ENCODE results near the gene GABBR2. TPM values are rescaled to one million over a fixed set of nuclear protein-coding genes. Genes with fewer than 3 reads are reported as not detected.
A peak's percentile ranks its signal among the peaks of the same experiment; 100 is the strongest.

The GABBR2 gene
- total and polyA plus RNA-seq, 4 donors: 0.39 TPM; not detected in 3

GRCh38 chr9:98577446-98577845 lies 131.3 kb downstream of the GABBR2 start:
- DNase-seq: no peak
- peaks cover 0 to 1% of the 10 kb centered on the region in 2 donors for H3K27me3 ChIP-seq (ENCODE audit: control insufficient read depth in 1 of 2, insufficient read depth in 2 of 2, low read length in 1 of 2)

DNA sequence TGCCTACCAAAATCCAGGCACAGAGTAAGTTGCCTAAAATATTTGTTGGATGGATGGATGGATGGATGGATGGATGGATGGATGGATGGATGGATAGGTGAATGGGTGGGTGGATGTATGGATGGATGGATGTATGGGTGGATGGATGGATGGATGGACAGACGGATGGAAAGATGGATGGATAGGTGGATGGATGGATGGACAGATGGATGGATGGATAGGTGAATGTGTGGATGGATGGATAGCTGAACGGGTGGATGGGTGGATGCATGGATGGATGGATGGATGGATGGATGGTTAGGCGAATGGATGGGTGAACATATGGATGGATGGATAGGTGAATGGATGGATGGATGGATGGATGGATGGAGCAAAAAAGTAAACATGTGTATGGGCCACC lies 131.9 kb downstream of the GABBR2 start:
- no peak overlapping the region for H3K4me3 ChIP-seq (ENCODE audit: low read length in 2 of 2)
- peaks cover 0 to 1% of the 10 kb centered on the region in 2 donors for H3K27me3 ChIP-seq (ENCODE audit: control insufficient read depth in 1 of 2, insufficient read depth in 2 of 2, low read length in 1 of 2)
- no peak for DNase-seq
- no peak overlapping the region for H3K27ac ChIP-seq (ENCODE audit: low read depth in 1 of 2, low read length in 2 of 2)
- no peaks in the 10 kb centered on the region for H3K4me1 ChIP-seq (ENCODE audit: control insufficient read depth in 1 of 2, insufficient read depth in 2 of 2, low read length in 2 of 2)
- no peaks in the 10 kb centered on the region for H3K9me3 ChIP-seq (ENCODE audit: control insufficient read depth, low read length)
- no peak for ATAC-seq (ENCODE audit: low FRiP score)
- no peaks in the 10 kb centered on the region for H3K36me3 ChIP-seq (ENCODE audit: control insufficient read depth in 1 of 2, insufficient read depth in 2 of 2, low read length in 1 of 2)
- intact Hi-C loops (cut with DNase I): no loop called here
- 92% methylated on average over 3 of the region's 3 CpGs for WGBS, 2 donors

More at GRCh38 chr9:98577446-98577845, 131.3 kb downstream of the GABBR2 start:
- Histone ChIP-seq H3K4me1 (ENCODE audit: control insufficient read depth in 1 of 2, insufficient read depth in 2 of 2, low read length in 2 of 2) (no peaks in the 10 kb centered on the region), H3K36me3 (ENCODE audit: control insufficient read depth in 1 of 2, insufficient read depth in 2 of 2, low read length in 1 of 2) (no peaks in the 10 kb centered on the region), H3K27ac (ENCODE audit: low read depth in 1 of 2, low read length in 2 of 2) (no peak overlapping the region), H3K9me3 (ENCODE audit: control insufficient read depth, low read length) (no peaks in the 10 kb centered on the region), H3K4me3 (ENCODE audit: low read length in 2 of 2) (no peak overlapping the region)
- ATAC-seq (ENCODE audit: low FRiP score): no peak
- intact Hi-C loops (cut with DNase I): no loop called here
- WGBS, 2 donors: 71 to 91% methylated on average over 3 of the region's 3 CpGs

DNA sequence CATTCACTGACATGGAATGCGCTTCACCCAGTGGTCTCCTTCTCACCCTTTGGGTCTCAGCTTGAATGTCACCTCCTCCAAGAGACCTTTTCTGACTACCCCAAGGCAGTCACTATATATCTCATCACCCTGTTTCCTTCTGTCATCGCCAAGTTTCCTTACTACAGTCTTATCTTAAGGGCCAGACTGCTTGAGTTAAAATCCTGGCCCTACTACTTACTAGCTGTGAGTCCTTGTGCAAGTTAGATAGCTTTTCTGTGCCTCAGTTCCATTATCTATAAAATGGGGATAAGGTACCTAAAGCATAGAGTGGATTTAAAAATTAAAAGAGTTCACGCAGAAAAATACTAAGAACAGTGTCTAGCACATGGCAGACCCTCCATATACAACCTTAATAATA lies 132.4 kb downstream of the GABBR2 start:
- H3K36me3 ChIP-seq (ENCODE audit: control insufficient read depth in 1 of 2, insufficient read depth in 2 of 2, low read length in 1 of 2): no peaks in the 10 kb centered on the region
- H3K4me3 ChIP-seq (ENCODE audit: low read length in 2 of 2): no peak overlapping the region
- no peaks in the 10 kb centered on the region for H3K9me3 ChIP-seq (ENCODE audit: control insufficient read depth, low read length)
- intact Hi-C loops (cut with DNase I): no loop called here
- no peak for ATAC-seq (ENCODE audit: low FRiP score)
- H3K27ac ChIP-seq (ENCODE audit: low read depth in 1 of 2, low read length in 2 of 2): no peak overlapping the region
- peaks cover 0 to 1% of the 10 kb centered on the region in 2 donors for H3K27me3 ChIP-seq (ENCODE audit: control insufficient read depth in 1 of 2, insufficient read depth in 2 of 2, low read length in 1 of 2)
- WGBS, 2 donors: 90 to 93% methylated on average over 3 of the region's 3 CpGs
- no peak for DNase-seq
- no peaks in the 10 kb centered on the region for H3K4me1 ChIP-seq (ENCODE audit: control insufficient read depth in 1 of 2, insufficient read depth in 2 of 2, low read length in 2 of 2)

- Histone ChIP-seq H3K27ac (ENCODE audit: low read depth in 1 of 2, low read length in 2 of 2) (no peak overlapping the region), H3K36me3 (ENCODE audit: control insufficient read depth in 1 of 2, insufficient read depth in 2 of 2, low read length in 1 of 2) (no peaks in the 10 kb centered on the region), H3K27me3 (ENCODE audit: control insufficient read depth in 1 of 2, insufficient read depth in 2 of 2, low read length in 1 of 2) (peaks cover 0 to 1% of the 10 kb centered on the region in 2 donors), H3K9me3 (ENCODE audit: control insufficient read depth, low read length) (no peaks in the 10 kb centered on the region), H3K4me1 (ENCODE audit: control insufficient read depth in 1 of 2, insufficient read depth in 2 of 2, low read length in 2 of 2) (no peaks in the 10 kb centered on the region), H3K4me3 (ENCODE audit: low read length in 2 of 2) (no peak overlapping the region)
- WGBS, 2 donors: 66 to 78% methylated on average over 13 of the region's 13 CpGs
- intact Hi-C loops (cut with DNase I): no loop called here
- ATAC-seq (ENCODE audit: low FRiP score) (peak; percentile 19), DNase-seq (no peak)
Observed at GRCh38 chr9:98575379-98576346, 133.1 kb downstream of the GABBR2 start.

- no peak overlapping the region for H3K4me3 ChIP-seq (ENCODE audit: low read length in 2 of 2)
- peaks cover 0 to 1% of the 10 kb centered on the region in 2 donors for H3K27me3 ChIP-seq (ENCODE audit: control insufficient read depth in 1 of 2, insufficient read depth in 2 of 2, low read length in 1 of 2)
- no peaks in the 10 kb centered on the region for H3K4me1 ChIP-seq (ENCODE audit: control insufficient read depth in 1 of 2, insufficient read depth in 2 of 2, low read length in 2 of 2)
- ATAC-seq (ENCODE audit: low FRiP score) (no peak), DNase-seq (no peak)
- H3K36me3 ChIP-seq (ENCODE audit: control insufficient read depth in 1 of 2, insufficient read depth in 2 of 2, low read length in 1 of 2): no peaks in the 10 kb centered on the region
- no peak overlapping the region for H3K27ac ChIP-seq (ENCODE audit: low read depth in 1 of 2, low read length in 2 of 2)
- 93 to 95% methylated on average over 5 of the region's 5 CpGs for WGBS, 2 donors
- intact Hi-C loops (cut with DNase I): no loop called here
- H3K9me3 ChIP-seq (ENCODE audit: control insufficient read depth, low read length): no peaks in the 10 kb centered on the region
Observed at GRCh38 chr9:98573749-98574278, 134.9 kb downstream of the GABBR2 start.

GRCh38 chr9:98572796-98573195 lies 135.9 kb downstream of the GABBR2 start:
- intact Hi-C loops (cut with DNase I): no loop called here
- no peak for ATAC-seq (ENCODE audit: low FRiP score)
- Histone ChIP-seq H3K27me3 (ENCODE audit: control insufficient read depth in 1 of 2, insufficient read depth in 2 of 2, low read length in 1 of 2) (peaks cover 0 to 1% of the 10 kb centered on the region in 2 donors), H3K36me3 (ENCODE audit: control insufficient read depth in 1 of 2, insufficient read depth in 2 of 2, low read length in 1 of 2) (no peaks in the 10 kb centered on the region), H3K27ac (ENCODE audit: low read depth in 1 of 2, low read length in 2 of 2) (no peak overlapping the region), H3K9me3 (ENCODE audit: control insufficient read depth, low read length) (no peaks in the 10 kb centered on the region), H3K4me3 (ENCODE audit: low read length in 2 of 2) (no peak overlapping the region), H3K4me1 (ENCODE audit: control insufficient read depth in 1 of 2, insufficient read depth in 2 of 2, low read length in 2 of 2) (no peaks in the 10 kb centered on the region)
- WGBS, 2 donors: 86% methylated on average over 7 of the region's 7 CpGs
- no peak for DNase-seq

DNA sequence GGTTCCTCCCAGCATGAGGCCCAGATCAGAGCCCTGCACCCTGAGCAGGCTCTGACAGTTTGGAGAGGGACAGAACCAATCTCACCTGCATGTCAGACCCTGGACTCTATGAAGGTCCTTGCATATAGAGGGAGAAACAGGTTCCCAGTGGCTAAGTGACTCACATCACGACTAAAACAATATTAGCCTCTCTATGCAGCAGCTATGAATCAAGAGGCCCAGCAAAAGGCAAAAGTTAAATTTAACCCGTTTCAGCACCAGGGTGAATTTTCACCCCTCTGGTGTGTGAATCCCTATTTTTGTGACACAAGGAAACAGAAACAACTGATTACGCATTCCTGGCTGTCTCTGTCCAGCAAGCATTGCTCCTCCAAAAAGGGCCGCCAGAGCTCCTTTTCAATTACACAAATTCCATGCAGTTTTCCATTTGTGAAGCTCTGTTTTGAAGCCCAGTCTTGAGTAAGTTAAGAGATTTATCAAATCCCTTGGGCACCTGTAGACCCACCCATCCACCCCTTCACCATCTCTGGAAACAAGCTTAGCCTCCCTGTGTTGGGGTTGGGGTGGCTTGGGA lies 136.6 kb downstream of the GABBR2 start:
- DNase-seq (no peak), ATAC-seq (ENCODE audit: low FRiP score) (no peak)
- Histone ChIP-seq H3K4me1 (ENCODE audit: control insufficient read depth in 1 of 2, insufficient read depth in 2 of 2, low read length in 2 of 2) (no peaks in the 10 kb centered on the region), H3K36me3 (ENCODE audit: control insufficient read depth in 1 of 2, insufficient read depth in 2 of 2, low read length in 1 of 2) (no peaks in the 10 kb centered on the region), H3K27me3 (ENCODE audit: control insufficient read depth in 1 of 2, insufficient read depth in 2 of 2, low read length in 1 of 2) (peaks cover 0 to 1% of the 10 kb centered on the region in 2 donors), H3K4me3 (ENCODE audit: low read length in 2 of 2) (no peak overlapping the region), H3K9me3 (ENCODE audit: control insufficient read depth, low read length) (no peaks in the 10 kb centered on the region), H3K27ac (ENCODE audit: low read depth in 1 of 2, low read length in 2 of 2) (no peak overlapping the region)
- WGBS, 2 donors: 45 to 60% methylated on average over 4 of the region's 4 CpGs
- intact Hi-C loops (cut with DNase I): no loop called here

- no peak overlapping the region for H3K27ac ChIP-seq (ENCODE audit: low read depth in 1 of 2, low read length in 2 of 2)
- H3K9me3 ChIP-seq (ENCODE audit: control insufficient read depth, low read length): no peaks in the 10 kb centered on the region
- no peak overlapping the region for H3K4me3 ChIP-seq (ENCODE audit: low read length in 2 of 2)
- no peak for ATAC-seq (ENCODE audit: low FRiP score)
- WGBS, 2 donors: 69 to 79% methylated on average over 3 of the region's 3 CpGs
- no peaks in the 10 kb centered on the region for H3K4me1 ChIP-seq (ENCODE audit: control insufficient read depth in 1 of 2, insufficient read depth in 2 of 2, low read length in 2 of 2)
- intact Hi-C loops (cut with DNase I): no loop called here
- no peaks in the 10 kb centered on the region for H3K36me3 ChIP-seq (ENCODE audit: control insufficient read depth in 1 of 2, insufficient read depth in 2 of 2, low read length in 1 of 2)
- H3K27me3 ChIP-seq (ENCODE audit: control insufficient read depth in 1 of 2, insufficient read depth in 2 of 2, low read length in 1 of 2): peaks cover 0 to 1% of the 10 kb centered on the region in 2 donors
- no peak for DNase-seq
Observed at GRCh38 chr9:98571643-98572042, 137.1 kb downstream of the GABBR2 start.
